ENCODE data around the gene PTPRC.
A peak's percentile ranks its signal among the peaks of the same experiment; 100 is the strongest.

PTPRC gene

GRCh38 chr1:198708761-198709525, 70.1 kb downstream of the PTPRC start:
- FAIRE-seq = no peak

GRCh38 chr1:198711837-198712236, 73.0 kb downstream of the PTPRC start:
- no peak for FAIRE-seq

DNA sequence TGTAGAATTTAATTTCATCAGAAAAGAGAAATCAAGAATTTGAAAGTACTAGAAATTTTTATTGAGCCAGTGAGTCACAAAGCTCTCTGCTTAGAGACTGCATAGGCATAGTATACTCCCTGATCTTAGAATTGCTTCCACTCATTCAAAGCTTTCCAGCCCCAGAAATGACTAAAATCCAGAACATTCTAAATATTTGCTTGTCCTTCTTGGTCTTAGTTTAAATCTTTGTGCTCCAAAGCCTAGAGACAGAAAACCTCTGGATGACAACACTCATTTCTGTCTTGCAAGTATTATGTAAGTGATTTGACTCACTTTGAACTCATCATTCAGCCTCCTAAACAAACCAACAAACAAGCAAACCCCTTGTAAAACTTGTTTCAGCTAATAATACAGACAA, 74.2 kb downstream of the PTPRC start:
- FAIRE-seq = no peak

DNA sequence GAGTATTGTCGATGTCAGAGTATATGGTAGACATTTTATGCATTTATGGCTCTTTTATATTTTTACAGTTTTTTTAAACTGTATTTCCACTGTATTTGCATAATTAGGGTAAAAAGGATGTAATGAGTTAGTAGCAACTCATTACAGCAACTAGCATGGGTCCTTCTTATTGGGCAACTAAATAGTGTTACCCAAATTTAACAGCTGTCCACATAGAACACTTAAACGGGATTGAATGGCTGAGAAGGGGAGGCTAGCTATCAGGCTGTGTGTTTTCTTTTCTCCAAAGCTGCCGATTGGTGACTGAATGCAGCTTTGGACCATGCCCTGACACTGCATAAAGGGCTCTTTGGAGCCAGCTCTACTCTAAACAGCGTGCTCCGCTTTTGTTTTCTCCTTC, 75.4 kb downstream of the PTPRC start:
- FAIRE-seq = no peak

GRCh38 chr1:198716051-198716450, 77.2 kb downstream of the PTPRC start:
- FAIRE-seq = no peak

DNA sequence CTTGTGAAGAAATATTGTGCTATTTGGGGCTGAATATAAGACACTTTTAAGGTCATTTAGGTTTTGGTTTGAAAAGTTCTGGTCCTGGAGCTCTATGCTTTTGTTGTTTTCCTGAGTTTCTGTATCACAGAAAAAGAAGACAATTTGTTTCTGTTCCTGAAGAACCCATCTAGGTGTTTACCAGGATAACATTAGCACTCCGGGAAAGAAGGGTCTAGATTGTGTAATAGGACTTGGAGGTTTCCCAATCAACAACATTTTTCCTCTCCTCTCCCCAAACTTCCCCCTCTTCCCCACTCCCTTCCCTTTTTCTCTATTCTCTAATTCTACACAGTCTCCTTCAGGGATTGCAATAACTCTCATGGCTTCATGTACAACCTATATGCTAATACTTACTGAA, 78.7 kb downstream of the PTPRC start:
- no peak for FAIRE-seq

- no peak for FAIRE-seq
Observed at GRCh38 chr1:198723127-198723526, 84.3 kb downstream of the PTPRC start.

GRCh38 chr1:198725090-198725489, 86.2 kb downstream of the PTPRC start:
- no peak for FAIRE-seq

GRCh38 chr1:198726455-198726854, 87.6 kb downstream of the PTPRC start:
- no peak for FAIRE-seq

DNA sequence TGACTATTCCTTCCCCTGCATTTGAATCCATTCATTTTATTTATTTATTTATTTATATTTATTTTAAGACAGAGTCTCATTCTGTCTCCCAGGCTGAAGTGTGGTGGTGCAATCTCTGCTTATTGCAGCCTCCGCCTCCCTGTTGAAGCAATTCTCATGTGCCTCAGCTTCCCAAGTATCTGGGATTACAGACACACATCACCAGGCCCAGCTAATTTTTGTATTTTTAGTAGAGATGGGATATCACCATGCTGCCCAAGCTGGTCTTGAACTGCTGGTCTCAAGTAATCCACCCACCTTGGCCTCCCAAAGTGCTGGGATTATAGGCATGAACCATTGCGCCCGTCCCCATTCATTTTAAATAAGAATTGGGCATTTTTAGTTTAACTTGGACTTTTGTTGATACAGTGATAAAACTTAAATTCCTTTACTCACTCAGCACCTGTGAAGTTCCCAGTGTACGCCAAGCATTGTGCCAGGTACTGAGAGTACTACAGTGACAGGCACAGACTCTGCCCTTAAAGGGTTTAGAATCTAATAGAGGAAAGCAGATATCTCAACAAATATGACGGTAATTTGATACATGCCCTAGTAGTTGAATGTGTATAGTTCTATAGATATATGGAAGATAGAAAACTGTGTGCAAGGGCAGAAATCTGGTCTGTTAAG, 90.5 kb downstream of the PTPRC start:
- no peak for FAIRE-seq

- no peak for FAIRE-seq
Observed at GRCh38 chr1:198730952-198731351, 92.1 kb downstream of the PTPRC start.

DNA sequence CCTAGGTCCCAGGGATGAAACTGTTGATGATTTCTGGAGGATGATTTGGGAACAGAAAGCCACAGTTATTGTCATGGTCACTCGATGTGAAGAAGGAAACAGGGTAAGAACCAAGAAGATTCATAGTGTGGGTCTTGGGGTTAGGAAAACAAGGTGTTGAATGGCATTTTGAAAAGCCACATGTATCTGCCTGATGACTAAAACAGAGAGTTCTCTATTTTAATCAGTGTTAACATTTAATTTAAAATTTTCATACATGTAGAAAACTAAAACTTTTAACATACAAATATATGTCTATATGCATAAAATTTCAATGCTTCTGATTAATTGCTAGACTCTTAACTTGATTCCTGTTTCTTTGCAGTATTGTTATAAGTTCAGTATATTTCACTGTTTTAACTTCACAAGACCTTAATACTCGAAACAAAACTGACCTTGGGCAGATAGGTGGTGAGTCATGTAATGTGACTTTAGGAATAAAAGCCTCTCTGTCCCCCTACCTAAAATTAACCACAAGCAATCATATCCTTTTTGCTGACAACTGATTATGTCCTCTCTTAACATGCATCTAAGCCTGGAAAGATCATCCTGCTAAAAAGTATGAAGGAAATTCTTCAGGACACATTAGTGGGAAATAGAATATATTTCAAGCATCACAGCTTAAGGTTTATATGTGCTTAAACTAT, 95.6 kb downstream of the PTPRC start:
- no peak for FAIRE-seq

DNA sequence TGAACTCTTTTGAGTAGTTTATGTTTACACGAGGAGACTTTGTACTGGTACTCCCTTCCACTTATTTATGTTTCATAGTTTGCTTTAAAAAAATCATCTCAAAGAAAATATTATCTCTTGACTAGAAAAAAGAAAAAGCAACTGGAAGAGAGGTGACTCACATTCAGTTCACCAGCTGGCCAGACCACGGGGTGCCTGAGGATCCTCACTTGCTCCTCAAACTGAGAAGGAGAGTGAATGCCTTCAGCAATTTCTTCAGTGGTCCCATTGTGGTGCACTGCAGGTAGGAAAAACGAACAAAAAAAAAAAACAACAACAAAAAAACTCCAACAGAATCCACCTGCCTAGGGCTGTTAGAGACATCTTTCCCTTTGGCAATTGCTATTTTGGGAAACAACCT, 102.9 kb downstream of the PTPRC start:
- FAIRE-seq = no peak

DNA sequence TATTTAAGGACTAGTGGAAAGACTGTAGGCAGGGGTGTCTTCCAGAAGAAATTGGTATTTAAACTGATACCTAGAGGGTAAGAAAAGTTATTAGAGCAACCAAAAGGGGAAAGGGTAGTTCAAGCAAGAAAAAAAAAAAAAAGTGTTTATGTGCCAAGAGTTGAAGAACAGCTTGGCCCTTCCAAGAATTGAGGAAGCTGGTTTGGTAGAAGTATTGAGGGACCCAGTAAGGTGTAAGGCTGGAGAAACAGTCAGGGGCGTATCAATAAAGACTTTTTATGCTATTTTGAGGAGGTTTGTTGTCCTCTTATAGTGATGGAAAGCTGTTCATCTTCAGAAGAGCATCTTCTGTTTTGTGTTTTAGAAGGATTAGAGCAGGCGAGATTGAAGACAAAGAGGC, 108.3 kb downstream of the PTPRC start:
- no peak for FAIRE-seq

- no peak for FAIRE-seq
Observed at GRCh38 chr1:198749279-198749678, 110.4 kb downstream of the PTPRC start.

GRCh38 chr1:198750081-198750480, 111.2 kb downstream of the PTPRC start:
- no peak for FAIRE-seq

DNA sequence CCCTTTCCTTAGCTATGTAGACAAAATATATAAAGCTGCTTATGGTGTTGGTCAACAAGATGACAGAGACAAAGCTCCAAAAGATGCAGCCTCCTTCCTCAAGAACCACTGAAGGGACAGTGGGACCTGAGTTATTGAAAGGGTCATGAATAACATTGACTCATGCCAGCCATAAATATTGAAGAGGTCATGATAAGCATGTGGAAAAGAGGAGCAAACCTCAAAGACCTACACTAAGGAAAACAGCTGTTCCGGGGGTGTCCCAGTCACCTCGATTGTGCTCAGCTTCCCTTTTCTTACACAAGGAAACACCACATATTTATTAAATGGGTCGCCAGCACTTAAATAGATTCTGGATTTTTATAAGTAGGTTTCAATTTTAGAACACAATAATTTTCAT, 112.9 kb downstream of the PTPRC start:
- FAIRE-seq = no peak

- no peak for FAIRE-seq
Observed at GRCh38 chr1:198754670-198755069, 115.8 kb downstream of the PTPRC start.

- no peak for FAIRE-seq
Observed at GRCh38 chr1:198755715-198756114, 116.9 kb downstream of the PTPRC start.

GRCh38 chr1:198756470-198756869, 117.6 kb downstream of the PTPRC start:
- peak; percentile 62 for FAIRE-seq

DNA sequence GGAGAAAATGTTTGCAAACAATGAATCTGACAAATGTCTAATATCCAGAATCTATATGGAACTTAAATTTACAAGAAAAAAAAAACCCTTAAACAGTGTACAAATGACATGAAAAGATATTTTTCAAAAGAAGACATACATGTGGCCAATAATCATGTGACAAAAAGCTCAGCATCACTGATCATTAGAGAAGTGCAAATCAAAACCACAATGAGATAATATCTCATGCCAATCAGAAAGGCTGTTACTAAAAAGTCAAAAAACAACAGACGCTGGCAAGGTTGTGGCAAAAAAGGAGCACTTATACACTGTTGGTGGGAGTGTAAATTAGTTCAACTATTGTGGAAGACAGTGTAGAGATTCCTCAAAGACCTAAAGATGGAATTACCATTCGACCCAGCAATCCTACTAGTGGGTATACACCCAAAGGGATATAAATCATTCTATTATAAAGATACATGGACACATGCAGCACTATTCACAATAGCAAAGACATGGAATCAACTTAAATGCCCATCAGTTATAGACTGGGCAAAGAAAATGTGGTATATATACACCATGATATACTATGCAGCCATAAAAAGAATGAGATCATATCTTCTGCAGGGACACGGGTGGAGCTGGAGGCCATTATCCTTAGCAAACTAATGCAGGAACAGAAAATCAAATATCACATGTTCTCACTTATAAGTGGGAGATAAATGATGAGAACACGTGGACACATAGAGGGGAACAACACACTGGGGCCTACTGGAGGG, 123.2 kb downstream of the PTPRC start:
- no peak for FAIRE-seq

GRCh38 chr1:198763298-198763714, 124.5 kb downstream of the PTPRC start:
- no peak for FAIRE-seq

DNA sequence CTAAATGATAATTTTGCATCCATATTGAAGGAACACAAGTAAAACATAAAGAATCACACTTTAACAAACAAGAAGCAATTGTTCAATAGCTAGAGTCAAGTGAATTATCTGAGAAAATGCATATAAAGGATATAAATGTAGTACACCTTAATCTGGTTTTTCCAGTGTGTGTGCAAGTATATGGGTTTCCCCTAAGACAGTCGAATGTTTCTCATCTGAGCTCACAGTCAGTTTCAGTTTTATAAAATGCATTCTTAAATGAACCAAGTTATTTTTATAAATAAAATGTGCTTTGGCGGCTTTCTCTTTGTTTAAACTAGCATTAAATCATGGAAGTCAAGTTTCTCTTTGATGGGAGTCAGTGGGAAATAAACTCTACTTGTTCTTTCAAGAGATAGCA, 125.9 kb downstream of the PTPRC start:
- no peak for FAIRE-seq
